Limb (tissue), 2 donors: ENCODE data around the gene RPP40.
"Not testable (repeated sequence)": the region's sequence is repeated elsewhere in the genome, so short reads cannot be mapped to it uniquely, and the experiment has no call there.

Experiments used
- DNase-seq, 2 donors: peaks; one replicate each; pipeline ENCODE4 v3.0.0-alpha.2; 2016; ENCODE audit errors: extremely low spot score in 2 of 2

Gene RPP40

DNA sequence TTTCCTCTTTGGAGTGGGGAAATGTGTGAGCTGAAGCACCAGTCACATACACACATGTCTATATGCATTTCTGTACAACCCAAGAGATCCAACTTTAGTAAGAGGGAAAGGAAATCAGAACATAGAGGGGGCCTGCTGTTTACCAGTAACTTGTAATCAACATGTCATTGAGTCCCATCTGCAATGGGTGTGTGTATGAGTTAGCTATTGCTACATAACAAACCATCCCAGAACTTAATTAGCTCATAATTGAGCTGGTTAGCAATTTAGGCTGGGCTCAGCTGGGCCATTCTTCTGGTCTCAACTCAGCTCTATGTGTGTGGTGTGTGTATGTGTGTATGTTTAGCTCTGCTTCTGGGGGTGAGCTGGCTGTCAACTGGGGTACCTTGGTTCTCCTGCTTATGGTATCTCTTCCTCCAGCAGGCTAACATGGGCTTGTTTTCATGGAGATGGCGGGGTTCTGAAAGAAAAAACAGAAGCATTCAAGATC lies 10.3 kb upstream of the RPP40 start:
- DNase-seq: no peak

DNA sequence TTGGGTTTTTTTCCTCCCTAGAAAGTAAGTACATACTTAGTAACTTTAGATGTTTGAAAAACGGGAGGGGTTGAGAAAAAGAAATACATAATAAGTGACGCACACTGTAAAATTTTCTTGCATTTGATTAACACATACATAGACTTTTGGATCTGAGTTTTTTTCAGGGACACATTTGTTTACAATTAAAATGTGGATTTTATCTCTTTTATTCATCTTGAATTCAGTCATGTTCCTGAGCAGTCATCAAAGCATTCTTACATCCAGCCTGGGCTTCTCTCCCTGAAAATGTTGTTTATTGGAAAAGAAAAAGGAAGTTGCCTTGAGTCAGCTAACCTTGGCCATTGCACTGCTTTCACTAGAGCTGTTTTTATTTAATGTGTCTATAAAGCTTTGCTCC lies 8.7 kb upstream of the RPP40 start:
- DNase-seq: no peak

DNA sequence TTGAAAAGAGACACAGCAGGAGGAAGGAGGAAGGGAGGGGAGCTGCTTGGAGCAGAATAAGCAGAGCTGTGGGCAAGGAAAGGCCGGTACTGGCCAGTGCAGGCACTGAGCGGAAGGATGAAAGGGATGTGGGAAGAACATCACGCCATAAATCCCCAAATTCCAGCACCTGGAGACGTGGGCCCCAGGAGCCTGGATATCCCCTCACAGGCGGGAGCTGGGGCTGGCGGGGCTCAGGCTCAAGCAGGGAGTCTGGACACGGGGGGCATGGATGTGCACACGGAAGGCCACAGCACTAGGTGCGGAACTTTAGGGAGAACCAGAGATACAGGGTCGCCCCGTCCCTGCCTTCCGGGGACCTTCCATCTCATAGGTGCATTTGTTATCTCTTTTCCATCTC lies 7.5 kb upstream of the RPP40 start:
- DNase-seq: no peak

DNA sequence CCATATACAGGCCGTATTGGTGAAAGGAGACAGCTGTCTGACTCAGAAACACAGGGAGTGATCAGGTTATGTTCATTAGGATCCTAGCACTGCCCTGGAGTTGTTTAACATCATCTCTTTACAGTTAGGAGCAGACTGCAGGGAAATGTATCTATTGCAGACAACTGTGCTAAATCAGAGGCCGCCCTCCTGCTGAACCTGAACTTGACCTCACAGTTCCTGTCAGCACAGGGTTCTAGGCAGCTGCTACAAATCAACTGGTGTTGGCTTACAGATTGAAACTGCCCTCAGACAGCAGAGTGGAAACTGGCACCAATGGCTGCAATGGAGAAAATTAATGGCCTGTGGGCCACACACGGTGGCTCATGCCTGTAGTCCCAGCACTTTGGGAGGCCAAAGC lies 3.7 kb upstream of the RPP40 start:
- no peak for DNase-seq

DNA sequence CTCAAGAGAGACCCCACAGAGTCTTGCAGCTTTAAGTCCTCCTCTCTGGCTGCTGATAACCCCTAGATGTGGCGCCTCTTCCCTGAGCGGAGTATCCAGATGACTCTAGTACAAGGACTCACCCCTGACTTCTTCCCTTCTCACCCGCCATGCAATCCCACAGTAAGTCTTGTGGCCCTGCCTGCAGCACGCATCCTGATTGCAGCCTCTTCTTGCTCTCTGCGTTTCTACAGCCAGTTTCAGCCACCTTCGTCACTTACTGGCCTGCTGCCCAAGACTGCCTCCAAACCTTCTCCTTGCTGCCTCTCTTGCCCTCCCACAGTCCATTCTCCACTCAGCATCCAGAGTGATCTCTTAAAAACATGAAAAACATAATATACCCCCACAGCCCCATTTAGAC lies 2.4 kb upstream of the RPP40 start:
- DNase-seq: no peak

DNA sequence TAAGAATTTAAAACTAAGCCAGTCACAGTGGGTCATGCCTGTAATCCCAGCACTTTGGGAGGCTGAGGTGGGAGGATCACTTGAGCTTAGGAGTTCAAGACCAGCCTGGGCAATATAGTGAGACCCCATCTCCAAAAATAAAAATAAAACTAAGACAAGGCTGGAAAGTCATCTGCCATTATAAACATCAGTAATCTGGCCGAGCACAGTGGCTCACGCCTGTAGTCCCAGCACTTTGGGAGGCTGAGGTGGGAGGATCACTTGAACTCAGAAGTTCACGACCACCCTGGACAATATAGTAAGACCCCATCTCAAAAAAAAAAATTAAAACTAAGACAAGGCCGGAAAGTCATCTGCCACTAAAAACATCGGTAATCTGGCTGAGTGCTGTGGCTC lies 1.2 kb upstream of the RPP40 start:
- DNase-seq: not testable (repeated sequence)

DNA sequence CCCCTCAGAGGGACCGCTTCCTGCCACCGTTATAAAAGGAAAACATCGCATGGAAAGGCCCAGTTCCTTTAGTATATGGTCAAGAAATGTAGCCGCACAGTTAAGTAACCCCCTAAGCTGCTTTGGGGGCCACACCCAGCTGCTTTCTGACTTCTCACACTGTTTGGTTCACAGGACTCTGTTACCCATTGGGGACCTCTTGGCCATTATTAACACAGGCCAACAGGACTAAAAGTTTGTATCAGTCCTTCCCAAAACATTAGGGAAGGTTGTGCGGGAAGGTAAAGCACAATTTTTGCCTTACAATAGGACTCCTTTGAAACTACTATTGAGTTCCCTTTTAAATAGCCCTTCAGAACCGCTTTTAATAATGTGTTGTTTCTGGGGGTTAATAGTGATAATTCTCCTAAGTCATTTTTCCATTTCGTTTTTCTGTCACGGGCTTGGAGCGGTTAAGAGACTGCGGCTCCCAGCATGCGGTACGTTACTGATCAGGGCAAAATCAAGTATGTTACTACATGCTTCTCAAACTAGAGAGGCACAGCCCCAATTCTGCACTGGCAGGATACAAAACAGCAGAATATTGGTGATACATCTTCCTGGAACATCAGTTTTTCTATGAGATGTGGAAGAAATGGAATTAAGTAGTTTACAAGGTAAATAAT lies 668 bp upstream of the RPP40 start:
- DNase-seq: no peak

DNA sequence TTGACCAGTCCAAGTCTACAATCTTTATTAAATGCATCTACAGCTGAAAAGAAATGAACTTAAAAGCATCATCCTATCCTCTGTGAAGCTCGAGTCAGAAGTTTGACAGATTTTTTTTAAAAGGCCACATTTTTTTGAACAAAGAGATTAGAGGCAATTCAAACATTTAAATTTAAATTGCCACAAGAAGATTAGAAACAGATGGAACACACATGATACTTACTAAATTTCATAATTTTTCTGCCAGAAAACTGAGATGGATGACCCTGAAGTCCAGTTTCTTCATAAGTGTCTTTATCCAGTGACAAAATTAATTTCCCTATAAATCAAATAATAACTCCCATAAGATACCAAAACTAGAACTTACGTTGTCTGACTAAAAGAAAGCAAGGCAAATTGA lies 4.3 kb downstream of the RPP40 start:
- no peak for DNase-seq

DNA sequence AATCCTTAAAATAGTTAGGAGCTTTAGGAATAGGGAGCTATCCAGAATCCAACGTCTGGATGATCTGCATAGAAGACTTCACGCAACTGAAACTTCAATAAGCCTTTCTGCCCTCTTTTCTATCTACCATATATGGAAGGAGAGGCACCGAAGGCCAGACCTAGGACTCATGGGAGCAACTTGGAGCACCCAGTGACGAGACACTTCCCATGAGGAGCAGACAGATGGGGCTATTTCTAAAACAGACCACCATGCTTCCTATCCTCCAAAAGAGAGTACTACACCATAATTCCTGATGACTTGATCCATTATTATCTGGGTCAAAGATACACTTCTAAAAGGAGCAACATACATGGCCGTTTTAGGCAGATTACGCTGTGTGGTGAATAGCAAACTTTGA lies 6.0 kb downstream of the RPP40 start:
- no peak for DNase-seq

DNA sequence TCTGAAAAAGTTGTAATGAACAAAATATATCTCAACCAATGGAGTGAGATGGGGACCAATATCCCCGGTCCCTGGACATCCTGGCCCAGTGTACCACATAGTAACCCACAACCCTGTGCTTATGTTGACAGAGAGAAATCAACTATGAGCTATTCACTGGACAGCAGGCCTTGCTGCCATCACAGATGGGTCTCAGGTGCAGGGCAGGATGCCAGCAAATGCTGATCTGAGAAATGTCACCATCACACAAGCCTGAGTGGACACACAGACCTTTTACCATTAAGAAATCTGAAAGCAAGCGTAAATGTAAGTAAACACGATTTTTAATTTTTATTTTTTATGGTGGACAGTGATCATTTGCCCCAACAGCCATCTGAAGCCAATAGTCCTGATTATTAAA lies 9.1 kb downstream of the RPP40 start:
- DNase-seq: no peak

DNA sequence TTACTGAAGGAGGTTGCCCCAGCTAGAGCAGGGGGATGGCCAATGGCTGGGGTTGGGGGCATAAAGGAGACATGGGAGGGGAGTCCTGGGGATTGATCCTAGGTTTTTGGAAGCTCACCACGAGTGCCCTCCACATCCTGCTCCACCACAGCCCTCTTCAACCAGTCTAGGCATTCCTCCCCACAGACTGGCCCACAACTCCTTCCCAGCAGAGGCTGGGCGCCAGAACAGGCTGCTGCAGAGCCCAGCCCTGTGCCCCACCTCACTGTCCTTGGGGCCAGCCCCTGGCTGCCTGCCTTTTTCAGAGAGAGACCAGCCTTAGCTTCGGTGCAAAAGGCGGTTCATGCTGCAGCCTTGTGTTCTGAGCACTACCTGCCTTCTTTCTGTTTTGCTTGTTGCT lies 16.4 kb downstream of the RPP40 start:
- DNase-seq: no peak

DNA sequence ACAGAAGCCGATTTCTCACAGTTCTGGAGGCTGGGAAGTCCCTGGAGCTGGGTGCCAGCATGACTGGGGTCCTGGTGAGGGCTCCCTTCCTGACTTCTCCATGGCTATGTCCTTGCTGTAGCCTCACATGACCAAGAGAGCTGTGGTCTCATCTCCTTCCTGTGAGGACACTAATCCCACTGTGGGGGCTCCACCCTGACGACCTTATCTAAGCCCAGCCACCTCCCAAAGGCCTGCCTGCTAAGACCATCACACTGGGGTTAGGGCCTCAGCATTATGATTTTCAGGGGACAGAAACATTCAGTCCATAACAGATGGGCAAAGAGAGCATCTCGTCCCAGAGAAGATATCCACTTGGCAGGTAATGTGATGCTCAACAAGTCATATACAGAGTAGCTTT lies 16.8 kb downstream of the RPP40 start:
- no peak for DNase-seq

DNA sequence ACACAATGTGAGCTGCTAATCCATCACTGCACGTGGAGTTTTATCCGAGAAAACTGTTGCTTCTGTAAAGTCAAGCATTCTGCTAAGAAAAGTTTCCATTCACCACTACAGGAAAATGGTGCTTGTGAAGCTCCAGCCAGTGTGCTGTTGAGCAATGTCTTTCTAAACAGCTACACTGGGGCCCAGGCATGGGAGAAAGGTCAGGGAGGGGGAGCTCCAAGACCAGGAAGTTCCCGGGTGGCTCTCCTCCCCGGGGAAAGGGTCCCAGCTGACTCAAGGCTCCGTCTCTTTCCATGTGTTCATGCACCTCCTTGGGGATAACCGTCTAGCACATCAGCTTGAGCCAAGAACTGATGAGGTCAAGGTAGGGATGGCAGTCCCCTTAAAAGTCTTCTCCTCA lies 20.5 kb downstream of the RPP40 start:
- DNase-seq: no peak

DNA sequence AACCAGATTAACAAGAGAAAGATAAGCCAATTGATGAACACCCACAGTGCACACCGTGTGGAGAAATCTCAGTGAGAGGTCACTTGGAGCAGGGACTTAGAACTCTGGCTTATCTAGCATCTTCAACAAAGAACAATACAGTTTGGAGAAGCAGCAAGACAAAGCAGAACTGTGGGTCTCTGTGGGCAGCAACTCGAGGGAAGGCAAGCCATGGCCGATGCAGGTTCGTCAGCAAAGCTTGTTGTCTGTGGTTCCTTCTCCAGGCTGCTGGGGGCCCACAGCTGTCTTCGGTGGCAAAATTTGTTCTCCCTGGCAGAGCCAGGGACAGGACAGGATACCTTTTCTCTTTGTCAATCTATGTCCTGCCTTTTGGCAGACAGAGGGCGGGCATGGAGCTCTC lies 22.1 kb downstream of the RPP40 start:
- DNase-seq: no peak

DNA sequence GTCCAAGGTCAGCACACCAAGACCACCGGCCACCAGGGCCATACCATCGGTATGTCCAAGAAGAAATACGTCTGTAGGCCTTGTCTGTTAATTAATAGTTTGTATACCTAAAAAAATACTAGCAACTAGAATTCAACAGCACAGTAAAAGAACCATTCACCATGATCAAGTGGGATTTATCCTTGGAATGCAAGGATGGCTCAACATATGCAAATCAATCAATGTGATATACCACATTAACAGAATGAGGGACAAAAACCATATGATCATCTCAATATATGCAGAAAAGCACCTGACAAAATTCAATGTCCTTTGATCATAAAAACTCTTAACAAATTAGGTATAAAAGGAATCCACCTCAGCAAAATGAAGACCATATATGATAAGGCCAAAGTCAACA lies 24.4 kb downstream of the RPP40 start:
- DNase-seq: no peak

DNA sequence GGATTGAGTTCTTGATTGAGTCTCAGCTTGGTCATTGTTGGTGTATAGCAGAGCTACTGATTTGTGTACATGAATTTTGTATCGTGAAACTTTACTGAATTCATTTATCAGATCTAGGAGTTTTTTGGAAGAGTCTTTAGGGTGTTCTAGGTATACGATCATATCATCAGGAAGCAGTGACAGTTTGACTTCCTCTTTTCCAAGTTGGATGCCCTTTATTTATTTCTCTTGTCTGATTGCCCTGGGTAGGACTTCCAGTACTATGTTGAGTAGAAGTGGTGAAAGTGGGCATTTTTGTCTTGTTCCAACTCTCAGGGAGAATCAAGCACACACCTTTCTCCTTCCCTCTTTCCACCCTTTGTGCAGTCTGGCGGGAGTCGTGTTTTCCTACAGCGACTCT lies 26.4 kb downstream of the RPP40 start:
- DNase-seq: no peak

DNA sequence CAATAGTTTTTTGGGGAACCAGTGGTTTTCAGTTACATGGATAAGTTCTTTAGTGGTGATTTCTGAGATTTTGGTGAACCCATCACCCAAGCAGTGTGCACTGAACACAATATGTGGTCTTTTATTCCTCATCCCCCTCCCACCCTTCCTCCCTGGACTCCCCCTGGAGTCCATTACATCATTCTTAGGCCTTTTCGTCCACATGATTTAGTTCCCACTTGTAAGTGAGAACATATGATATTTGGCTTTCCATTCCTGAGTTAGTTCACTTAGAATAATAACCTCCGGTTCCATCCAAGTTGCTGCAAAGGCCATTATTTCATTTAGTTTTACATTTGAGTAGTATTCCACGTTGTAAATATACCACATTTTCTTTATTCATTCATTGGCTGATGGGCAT lies 28.3 kb downstream of the RPP40 start:
- peak in 1 of 2 donors; percentile 32 for DNase-seq

DNA sequence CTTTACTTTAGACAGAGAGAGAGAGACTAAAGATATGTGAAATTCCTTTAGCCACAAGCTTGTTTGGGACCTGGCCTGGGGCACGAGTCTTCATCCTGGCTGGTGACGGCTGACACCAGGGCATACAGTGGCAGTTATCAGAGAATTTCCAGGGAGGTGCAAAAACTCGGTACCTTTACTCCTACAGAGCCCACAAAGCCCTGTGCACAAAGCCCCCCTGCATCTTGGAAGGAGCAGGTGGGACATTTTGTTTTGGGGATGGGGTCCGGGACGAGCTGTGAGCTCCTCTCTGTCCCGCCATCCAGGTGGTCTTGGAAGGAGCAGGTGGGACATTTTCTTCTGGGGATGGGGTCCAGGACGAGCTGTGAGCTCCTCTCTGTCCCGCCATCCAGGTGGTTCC lies 28.9 kb downstream of the RPP40 start:
- DNase-seq: no peak

DNA sequence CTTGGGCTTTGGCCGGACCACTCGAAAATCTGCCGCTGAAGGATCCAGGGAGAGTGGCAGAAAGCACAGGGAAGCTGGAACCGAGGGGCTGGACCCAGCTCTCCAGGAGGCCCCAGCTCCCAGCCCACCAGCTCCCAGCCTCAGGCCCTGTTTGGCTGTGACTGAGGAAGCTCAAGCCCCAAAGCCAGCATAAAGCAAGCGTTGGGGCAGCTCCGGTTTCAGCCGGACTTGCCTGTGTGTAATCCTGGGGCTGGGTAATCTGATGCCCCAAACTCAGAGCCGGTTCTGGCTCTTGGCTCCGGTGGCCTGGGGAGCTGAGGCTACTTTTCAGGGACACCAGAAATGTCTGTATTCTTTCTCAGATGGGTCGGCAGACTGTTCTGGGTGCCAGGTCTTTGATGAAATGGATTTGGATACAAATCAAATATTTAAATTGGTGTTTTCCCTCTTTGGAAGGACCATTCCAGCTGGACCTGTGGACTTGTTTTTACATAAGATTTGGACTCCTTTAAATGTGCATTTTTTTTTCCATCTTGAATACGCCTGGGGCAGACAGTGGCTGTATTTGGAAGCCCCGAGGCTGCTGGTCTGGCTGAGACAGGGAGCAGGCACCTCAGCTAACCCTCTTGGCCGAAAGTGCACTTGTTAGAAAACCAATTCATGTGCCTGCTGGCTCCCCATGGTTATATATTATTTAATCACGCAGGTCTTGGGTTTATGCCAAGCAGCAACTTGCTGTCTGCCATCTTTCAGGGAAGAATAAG lies 29.7 kb downstream of the RPP40 start:
- DNase-seq: peak; percentile 67 to 77

DNA sequence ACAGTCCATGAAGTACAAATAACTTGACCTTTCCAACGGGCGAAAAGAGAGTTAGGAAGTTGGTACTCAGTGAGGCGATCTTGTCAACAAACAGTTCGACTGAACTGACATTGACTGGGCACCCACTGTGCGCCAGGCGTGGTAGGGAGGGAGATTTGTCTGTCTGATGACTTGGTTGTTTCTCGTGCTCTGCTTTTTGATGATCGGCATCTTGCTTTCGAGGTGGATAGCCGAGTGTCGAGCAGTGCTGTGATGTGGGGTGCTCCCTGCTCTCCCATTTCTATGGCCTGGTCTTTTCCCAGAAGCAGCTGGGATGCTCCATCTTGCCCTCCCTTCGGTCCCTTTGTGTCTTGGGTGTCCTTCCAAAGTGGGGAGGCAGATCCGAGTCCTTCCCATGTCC lies 30.4 kb downstream of the RPP40 start:
- no peak for DNase-seq

DNA sequence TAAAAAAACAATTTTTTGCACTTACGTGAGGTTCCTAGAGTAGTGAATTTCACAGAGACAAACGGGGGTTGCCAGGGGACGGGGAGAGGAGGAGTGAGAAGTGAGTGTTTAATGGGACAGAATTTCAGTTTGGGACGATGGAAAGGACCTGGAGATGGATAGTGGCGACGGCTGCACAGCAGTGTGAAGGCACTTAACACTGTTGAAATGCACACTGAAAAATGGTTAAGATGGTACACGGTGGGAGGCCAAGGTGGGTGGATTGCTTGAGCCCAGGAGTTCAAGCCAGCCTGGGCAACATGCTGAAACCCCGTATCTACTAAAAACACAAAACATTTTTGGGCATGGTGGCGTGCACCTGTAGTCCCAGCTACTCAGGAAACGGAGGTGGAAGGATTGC lies 31.4 kb downstream of the RPP40 start:
- DNase-seq: no peak

DNA sequence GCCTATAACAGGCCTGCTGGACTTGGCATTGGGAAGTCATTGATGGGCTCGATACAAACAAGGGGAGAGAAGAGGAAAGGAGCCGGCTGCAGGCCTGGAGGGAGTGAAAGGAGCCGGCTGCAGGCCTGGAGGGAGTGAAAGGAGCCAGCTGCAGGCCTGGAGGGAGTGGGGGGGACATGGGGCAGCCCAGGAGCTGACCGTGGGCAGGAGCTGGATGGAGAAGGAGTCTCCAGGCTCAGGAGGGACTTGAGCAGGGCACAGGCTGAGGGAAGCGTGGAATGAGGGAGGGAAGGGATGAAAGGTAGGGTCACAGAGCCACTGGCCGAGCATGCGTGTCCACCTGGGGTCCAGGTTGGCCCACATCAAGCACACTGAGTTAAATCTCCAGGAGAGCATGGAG lies 32.0 kb downstream of the RPP40 start:
- DNase-seq: no peak

DNA sequence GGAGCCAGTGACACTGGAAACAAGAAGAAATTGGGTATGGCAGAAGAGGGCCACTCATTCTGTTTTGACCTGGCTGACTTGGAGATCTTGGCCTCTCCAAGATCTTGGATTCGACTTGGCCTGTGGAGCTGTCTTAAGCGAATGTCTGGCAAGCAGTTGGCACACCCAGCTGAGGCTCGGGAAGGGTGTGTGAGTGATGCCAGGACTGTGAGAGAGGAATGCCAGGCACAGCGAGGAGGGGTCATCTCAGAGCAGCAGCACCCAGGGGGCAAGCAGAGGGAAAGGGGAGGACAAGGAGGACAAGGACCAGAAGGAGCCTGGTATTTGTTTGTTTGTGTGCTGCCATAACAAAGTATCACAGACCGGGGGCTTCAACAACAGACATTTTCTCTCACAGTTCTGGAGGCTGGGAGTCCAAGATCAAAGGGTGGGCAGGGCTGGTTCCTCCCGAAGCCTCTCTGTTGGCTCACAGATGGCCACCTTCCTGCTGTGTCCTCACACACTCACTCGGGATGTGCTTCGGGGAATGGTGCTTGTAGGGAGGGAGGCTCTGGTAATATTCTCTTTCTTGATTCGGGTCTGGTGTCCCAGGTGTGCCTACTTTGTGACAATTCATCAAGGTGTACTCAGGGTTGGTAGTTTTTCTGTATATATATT lies 33.0 kb downstream of the RPP40 start:
- no peak for DNase-seq
